Dedifferentiated amniotic fluid mesenchymal stem cell (primary cell): ENCODE measurements around the gene BMI1.
"Not testable (repeated sequence)": the region's sequence is repeated elsewhere in the genome, so short reads cannot be mapped to it uniquely, and the experiment has no call there.

Source experiments
- DNase-seq: peaks from one replicate; pipeline ENCODE4 v3.0.0-alpha.2; 2016; ENCODE audit errors: extremely low spot score

Gene BMI1

GRCh38 chr10:22320591-22321155 lies at the start of gene BMI1:
TSS of gene BMI1 (plus strand) at chr10:22321099. CDS start at chr10:22326450, 5,351 bp downstream.
- DNase-seq = peak; percentile 66

DNA sequence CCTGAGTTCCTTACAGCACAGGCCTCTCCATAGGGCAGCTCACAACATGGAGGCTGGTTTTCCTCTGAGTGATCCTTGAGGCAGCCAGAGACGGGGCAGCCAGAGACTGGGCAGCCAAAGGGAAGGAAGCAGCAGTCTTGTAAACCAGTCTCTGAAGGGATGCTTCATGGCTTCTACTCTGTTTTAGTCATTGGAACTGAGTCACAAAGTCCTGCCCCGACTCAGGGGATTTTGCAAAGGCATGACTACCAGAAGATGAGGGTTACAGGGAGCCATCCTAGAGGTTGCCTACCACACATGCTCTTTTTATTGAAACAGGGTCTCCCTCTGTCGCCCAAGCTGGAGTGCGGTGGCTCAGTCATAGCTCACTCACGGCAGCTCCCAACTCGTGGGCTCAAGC lies 49.1 kb upstream of the BMI1 start:
- no peak for DNase-seq

DNA sequence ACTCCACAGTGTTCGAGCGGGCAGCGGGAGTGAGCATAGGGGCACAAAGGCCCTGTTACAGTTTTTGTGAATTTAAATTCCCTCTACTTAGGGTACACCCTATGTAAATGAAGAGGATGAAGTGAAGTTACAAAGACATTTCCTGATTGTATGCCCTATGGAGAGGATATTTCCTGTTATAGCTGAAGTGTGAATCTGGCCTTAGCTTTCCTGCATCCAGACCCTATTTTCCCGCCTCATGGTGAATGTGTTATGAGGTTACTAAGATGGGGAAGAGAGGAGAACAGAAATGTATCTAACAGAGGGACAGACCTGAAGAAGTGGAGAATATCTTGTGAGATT lies 42.5 kb upstream of the BMI1 start:
- DNase-seq = no peak

DNA sequence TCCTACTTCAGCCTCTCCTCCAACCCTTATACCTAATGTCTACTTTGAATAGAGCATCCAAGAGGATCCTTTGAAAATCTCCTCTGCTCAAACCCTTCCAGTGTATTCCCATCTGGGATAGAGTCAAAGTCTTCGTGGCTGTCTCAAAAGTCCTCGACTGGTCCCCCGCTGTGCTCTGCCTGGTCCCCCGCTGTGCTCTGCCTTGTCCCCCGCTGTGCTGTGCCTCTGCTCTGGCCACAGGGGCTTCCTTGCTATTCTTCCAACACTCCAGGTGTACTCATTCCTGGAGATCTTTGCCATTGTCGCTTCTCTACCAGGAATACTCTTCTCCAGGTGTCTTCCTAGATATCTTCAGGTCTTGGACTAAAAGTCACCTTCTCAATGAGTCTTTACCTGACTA lies 40.8 kb upstream of the BMI1 start:
- DNase-seq = no peak

- DNase-seq = no peak
Observed at GRCh38 chr10:22285130-22285529, 35.8 kb upstream of the BMI1 start.

- DNase-seq = no peak
Observed at GRCh38 chr10:22293747-22294404, 27.0 kb upstream of the BMI1 start.

DNA sequence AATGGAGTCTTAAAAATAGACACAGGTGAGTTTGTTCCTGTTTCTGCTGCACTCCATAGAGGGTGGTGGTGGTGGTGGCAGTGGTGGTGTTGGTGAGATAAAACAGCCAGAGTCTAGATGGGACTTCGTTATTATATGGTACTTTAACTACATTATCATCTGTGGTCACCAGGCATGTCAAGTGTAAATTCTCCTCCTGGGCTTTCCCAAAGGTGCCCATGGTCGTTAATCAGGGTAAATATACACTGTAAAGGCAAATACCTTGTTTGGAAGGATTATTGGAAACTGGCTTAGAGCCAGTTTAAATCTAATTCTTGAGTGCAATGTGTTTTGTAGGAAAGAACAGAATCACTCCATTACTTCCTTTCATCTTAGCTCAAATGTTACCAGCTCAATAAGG lies 26.2 kb upstream of the BMI1 start:
- DNase-seq = no peak

GRCh38 chr10:22301193-22301592 lies 19.7 kb upstream of the BMI1 start:
- no peak for DNase-seq

- no peak for DNase-seq
Observed at GRCh38 chr10:22303461-22303860, 17.4 kb upstream of the BMI1 start.

GRCh38 chr10:22305721-22306120 lies 15.2 kb upstream of the BMI1 start:
- DNase-seq = no peak

GRCh38 chr10:22308390-22308789 lies 12.5 kb upstream of the BMI1 start:
- peak; percentile 29 for DNase-seq

GRCh38 chr10:22309180-22310000 lies 11.5 kb upstream of the BMI1 start:
- DNase-seq = no peak

- not testable (repeated sequence) for DNase-seq
Observed at GRCh38 chr10:22310012-22310411, 10.9 kb upstream of the BMI1 start.

- DNase-seq = no peak
Observed at GRCh38 chr10:22310928-22311327, 10.0 kb upstream of the BMI1 start.

DNA sequence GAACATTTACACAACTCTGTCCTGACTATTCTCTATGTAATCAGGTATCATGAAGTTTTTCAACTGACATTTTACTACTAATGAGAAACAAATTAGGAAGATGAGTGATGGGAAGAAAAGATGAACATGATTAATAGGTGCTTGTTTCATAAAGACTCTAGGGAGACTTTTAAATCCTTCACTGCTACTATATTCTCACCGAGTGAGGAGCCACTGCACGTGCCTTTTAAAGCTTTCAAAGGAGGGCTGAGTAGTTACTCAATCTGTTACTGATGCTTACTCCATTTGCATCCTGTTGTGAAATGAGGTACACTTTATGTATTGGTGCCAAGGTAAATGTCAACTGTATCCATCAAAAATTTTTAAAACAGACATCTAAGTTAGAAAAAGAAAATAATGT lies 6.0 kb upstream of the BMI1 start:
- DNase-seq = no peak

DNA sequence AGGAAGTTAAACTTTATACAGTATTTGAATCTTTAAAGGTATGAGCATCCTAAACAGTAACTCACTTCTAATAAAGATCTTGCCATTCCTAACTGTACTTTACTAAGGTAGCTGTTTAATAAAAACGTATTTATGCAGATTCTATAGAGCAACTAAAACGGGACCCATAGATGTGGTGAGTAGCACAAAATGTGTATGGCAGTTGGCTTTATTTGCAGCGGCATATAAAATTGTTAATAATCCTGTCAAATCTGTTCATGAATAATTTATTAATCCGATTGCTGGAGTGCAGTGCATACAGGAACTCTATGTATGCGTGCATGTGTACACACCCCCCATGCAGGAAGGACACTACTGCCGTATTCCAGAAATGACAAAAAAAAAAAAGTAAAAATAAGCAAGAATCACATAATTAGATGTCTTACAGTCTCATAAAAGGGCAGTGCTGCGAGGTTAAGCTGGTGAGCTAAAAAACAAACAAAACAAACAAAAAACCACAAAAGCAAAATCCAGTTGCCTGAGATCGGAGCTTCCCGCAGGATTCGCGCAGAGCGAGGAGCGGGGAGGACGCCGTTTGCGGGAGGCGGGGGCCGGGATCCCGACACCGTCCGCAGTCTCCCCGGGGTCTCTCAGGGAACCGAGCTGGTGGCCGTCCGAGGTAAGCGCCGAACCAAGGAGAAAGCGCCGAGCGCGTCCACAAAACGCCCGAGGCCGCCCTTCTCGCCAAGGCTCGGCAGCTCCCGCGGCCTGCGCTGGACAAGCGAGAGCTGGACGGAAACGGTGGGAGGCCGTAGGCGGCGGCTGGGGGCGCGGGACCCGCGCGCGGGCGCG lies 5.2 kb upstream of the BMI1 start:
- DNase-seq = no peak

DNA sequence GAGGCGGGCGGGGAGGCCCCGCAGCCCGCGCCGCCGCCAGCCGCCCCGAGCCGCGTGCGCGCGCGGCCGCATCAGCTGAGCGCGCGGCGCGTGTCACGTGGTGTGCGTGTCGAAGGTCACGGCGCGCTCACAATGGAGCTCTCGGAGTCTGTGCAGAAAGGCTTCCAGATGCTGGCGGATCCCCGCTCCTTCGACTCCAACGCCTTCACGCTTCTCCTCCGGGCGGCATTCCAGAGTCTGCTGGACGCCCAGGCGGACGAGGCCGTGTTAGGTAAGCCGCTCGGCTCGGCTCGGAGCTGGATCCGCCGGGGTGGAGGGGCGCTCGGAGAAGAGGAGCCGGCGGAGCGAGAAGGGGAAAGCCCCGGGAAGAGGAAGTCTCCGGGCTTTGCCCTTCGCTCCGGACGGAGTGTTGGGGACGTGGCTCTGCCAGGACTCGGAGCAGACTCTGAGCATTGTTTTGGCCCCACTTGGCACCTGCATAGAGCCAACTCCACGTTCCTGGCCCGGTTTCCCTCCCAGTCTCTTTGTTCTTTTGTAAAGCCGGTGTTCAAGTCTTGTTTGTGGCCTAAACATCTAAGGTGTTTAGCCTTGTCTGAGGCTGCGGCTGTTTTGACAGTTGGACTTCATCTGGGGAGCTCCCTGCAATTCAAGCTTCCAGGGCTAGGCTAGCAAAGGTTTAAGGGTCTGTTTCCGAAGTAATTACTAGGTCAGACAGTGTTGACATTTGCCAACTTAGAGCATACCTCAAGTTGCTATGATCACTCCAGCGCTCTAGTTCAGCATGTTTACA lies 4.4 kb upstream of the BMI1 start, which contains the start of gene COMMD3:
COMMD3 (plus strand) TSS at position 103 of the 790 bp plus-strand sequence; CDS start at position 133, 30 bp downstream.
- peak; percentile 86 for DNase-seq

- DNase-seq = no peak
Observed at GRCh38 chr10:22317076-22317370, 3.9 kb upstream of the BMI1 start.

- DNase-seq = no peak
Observed at GRCh38 chr10:22317771-22318565, 2.9 kb upstream of the BMI1 start.

- DNase-seq = no peak
Observed at GRCh38 chr10:22318772-22319171, 2.1 kb upstream of the BMI1 start.

DNA sequence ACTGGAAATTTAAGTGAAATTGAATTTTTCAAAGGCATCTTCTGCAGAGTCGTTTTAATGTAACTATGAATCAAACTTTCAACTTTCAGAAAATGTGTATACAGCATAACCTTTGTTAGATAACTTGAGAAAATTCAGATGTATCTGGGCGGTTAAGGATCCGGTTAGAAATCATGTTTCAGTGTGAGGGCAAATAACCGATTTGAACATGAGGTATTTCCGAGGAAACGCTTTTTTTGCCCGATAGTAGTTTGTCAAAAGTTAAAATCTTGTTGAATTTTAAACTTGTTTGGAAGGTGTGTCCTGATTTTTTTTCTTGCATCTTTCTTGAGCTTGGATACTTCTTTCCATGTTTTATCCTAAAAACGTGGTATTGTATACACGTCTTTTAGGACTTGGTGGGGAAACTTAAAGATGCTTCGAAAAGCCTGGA lies 1.3 kb upstream of the BMI1 start:
- no peak for DNase-seq
